SIG-M5 treated with dmso at 0.1 percent for 504 hours (cell line): ENCODE data around the gene ITGA6.

Experiments used
- DNase-seq: peaks from one replicate; lab custom pipeline; 2025; ENCODE audit not compliant: unreplicated experiment; lab: John Stamatoyannopoulos, UW

The ITGA6 gene

GRCh38 chr2:172427256-172427989 lies at the start of gene ITGA6:
Gene ITGA6, plus strand, starts transcription at chr2:172427586.
- DNase-seq = peak; percentile 52

- peak; percentile 92 for DNase-seq
Observed at GRCh38 chr2:172380436-172381274, 46.7 kb upstream of the ITGA6 start.

- no peak for DNase-seq
Observed at GRCh38 chr2:172381275-172382027, 45.9 kb upstream of the ITGA6 start.

GRCh38 chr2:172387361-172387760 lies 40.0 kb upstream of the ITGA6 start:
- no peak for DNase-seq

DNA sequence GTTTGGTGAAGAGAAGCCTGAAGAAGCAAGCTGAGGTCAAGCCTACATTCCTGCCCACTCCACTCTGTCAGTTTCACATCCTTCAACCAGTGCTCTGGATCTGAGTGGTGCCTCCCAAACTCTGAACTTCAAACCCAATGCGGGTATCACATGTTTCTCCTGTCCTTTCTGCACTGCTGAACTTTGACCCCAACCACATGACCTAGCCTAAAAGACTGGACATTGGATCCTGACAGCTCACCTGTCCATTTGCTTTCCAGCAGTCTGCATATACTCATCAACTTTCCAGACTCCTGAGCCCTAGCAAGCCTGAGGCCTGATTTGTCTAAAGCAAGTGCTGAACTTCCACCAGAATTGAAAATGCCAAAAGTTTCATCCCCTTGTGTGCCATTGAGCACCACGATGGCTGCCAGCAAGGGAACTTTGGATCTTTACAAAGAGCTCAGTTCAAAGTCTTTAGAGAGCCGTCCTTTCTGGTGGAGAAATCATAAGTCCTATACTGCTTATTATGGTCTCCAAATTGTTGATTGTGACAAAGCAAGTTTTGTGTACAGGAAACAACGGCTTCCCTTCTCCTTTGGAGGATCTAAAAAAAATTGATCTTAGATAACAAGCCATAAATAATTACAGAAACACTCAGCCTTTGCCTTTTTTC lies 37.6 kb upstream of the ITGA6 start:
- no peak for DNase-seq

DNA sequence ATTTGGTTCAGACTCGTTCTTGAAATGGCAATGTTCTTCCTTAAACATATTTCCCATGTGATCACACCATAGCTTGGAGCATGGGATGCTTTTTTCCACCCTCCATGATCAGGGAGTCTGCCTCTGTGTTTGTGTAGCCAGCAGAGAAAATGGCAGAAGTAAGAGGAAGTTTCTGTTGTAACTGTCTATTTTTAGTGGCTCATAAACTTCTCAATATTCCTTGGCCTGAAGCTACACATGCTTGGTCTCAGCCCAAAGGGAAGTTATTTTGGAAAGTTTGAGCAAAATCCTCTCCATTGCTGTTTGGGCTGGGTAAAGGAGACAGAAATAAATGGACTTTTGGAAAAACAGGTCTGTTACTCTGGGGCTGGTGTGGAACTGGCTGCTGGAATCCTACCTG lies 33.4 kb upstream of the ITGA6 start:
- peak; percentile 76 for DNase-seq

- DNase-seq = no peak
Observed at GRCh38 chr2:172395503-172395902, 31.9 kb upstream of the ITGA6 start.

DNA sequence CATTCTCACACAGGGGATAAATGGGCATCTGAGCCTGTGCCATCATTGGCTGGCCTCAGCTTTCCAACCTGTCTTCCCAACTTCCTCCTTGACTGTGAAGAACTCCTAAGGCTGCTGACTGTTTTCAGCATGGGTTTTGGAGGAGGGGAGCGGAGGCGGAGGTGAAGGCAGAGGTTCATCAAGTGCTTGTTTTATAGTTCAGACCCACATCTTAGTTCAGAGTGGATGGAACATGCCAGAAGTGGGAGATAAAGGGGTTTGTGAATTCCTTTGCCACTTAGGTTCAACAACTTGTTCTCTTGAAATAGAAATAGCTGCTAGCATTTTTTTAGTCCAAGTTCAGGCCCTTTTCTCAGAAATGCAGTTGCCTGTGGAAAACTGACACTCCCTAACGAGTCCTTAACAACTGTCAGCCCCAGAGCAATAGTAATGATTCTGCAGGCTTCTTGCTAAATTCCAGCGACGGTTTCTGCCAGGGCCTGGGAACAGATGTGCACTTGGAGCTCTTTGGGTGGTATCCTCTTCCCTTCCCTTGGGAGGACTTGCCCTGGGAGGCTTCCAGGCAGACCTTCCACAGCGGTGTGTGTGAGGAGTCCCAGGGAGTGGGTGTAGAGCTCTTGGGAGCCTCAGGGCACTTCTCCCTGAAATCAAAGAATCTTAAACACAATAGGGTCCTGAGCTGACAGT lies 30.1 kb upstream of the ITGA6 start:
- DNase-seq = no peak

- DNase-seq = no peak
Observed at GRCh38 chr2:172398440-172398839, 28.9 kb upstream of the ITGA6 start.

- DNase-seq = no peak
Observed at GRCh38 chr2:172399765-172400164, 27.6 kb upstream of the ITGA6 start.

- no peak for DNase-seq
Observed at GRCh38 chr2:172402198-172402597, 25.2 kb upstream of the ITGA6 start.

- DNase-seq = no peak
Observed at GRCh38 chr2:172403402-172403801, 24.0 kb upstream of the ITGA6 start.

- no peak for DNase-seq
Observed at GRCh38 chr2:172403881-172404468, 23.4 kb upstream of the ITGA6 start.

- no peak for DNase-seq
Observed at GRCh38 chr2:172404824-172405223, 22.6 kb upstream of the ITGA6 start.

DNA sequence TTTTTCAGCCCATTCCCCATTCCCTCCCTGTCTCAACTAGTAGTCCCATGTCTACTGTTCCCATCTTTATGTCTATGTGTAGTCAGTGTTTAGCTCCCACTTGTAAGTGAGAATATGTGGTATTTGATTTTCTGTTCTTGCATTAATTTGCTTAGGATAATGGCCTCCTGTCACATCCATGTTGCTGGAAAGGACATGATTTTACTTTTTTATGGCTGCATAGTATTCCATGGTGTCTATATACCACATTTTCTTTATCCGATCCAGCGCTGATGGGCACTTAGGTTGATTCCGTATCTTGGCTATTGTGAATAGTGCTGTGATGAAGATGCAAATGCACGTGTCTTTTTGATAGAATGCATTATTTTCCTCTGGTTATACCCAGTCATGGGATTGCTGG lies 21.7 kb upstream of the ITGA6 start:
- DNase-seq = no peak

DNA sequence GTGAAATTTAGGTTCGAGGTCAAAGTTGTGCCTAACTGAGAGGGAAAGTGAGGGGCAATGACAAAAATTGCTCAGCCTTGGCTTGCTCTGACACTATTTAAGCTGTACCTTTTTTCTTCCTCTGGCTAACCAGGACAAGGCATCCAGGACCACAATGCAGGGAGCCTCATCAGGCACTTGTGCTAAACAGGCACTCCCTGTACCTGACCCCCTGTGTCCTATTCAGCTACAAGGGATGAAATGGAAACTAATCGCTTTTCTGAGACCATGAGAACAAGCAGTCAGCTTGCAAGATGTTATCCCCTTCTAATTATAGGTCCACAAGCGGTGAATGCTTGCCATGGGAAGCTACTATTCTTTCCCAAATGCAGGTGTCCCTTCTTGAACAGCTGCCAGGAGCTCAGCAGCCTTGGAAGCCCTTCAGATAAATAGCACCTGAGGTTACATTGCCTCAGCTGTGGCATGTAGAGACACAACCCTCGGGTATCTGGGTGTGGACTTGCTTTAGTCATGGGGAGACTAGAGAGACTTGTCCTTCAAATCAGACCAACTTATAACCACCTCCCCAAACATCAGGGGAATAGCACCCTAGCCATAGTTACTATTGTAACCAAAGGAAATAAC lies 19.1 kb upstream of the ITGA6 start:
- no peak for DNase-seq

DNA sequence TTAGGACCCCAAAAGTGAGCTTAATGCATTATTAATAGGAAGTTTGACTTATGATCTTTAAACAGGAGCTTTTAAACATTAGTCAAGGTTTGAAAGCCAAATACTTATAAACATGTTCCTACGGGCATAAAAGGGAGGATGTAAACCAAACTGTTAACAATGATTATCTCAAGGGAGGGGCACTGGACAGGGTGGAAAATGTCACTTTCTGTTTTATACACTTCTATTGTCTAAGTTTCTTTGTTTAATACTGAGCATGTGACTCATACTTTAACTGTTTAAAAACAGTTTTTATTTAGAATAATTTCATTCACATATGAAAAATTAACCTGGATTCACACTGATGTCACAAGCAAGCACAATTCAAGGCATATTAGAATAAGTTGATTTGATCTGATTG lies 18.3 kb upstream of the ITGA6 start:
- no peak for DNase-seq

- DNase-seq = no peak
Observed at GRCh38 chr2:172412984-172413492, 14.3 kb upstream of the ITGA6 start.

DNA sequence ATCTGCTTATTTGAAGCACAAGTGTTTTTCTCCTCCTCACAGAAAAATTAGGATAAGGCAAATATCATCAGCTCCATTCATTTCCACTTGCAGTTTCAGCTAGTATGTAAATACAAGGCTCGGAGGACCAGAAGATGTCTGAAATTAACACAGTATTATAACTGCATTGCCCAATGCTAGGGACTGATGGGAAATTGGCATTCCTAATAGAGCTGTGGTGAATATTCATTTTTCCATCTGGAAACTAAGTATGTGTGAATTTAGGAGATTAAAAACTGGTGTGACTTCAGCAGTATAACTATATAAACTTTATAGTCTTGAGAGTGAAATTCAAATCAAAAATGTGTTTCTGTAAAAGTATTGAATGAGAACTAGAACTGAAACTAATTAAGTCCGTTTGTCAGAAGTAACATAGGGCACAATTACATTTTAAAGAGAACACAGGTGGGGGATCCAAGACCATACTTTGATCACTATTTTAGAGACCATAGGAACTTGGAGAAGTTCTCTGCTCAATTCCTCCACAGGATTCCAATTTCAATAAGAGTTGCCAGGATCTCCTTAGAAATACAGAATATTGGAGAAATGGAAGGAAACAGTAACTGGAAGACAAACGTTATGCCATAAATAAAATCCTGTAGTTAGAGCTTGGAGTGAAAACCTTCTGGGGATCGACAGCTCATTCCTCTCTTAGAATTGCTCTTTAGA lies 12.1 kb upstream of the ITGA6 start:
- DNase-seq = no peak
